Central memory CD4-positive, alpha-beta T cell (primary cell): ENCODE data around the gene UBE2D1.
"Not testable (repeated sequence)": the region's sequence is repeated elsewhere in the genome, so short reads cannot be mapped to it uniquely, and the experiment has no call there.

Experiments
- DNase-seq: peaks from one replicate; pipeline ENCODE4 v3.0.0; 2022

Gene UBE2D1

GRCh38 chr10:58384999-58385783 lies 50.4 kb downstream of the UBE2D1 start, which contains the start of gene TFAM:
TFAM (plus strand) TSS chr10:58385410; CDS start chr10:58385548, 138 bp downstream.
- DNase-seq: peak; percentile 90

- no peak for DNase-seq
These were observed 50.9 kb downstream of the UBE2D1 start for GRCh38 chr10:58385784-58386112.

- DNase-seq: no peak
These were observed 54.2 kb downstream of the UBE2D1 start for GRCh38 chr10:58389024-58389423.

- no peak for DNase-seq
These were observed 58.5 kb downstream of the UBE2D1 start for GRCh38 chr10:58393317-58393716.

- no peak for DNase-seq
These were observed 59.7 kb downstream of the UBE2D1 start for GRCh38 chr10:58394471-58394870.

GRCh38 chr10:58396057-58396456 lies 61.3 kb downstream of the UBE2D1 start:
- DNase-seq: no peak

- no peak for DNase-seq
These were observed 63.0 kb downstream of the UBE2D1 start for GRCh38 chr10:58397830-58398229.

GRCh38 chr10:58399410-58399809 lies 64.6 kb downstream of the UBE2D1 start:
- DNase-seq: no peak

- no peak for DNase-seq
These were observed 65.8 kb downstream of the UBE2D1 start for GRCh38 chr10:58400609-58401008.

- no peak for DNase-seq
These were observed 69.2 kb downstream of the UBE2D1 start for GRCh38 chr10:58404001-58404400.

- no peak for DNase-seq
These were observed 75.3 kb downstream of the UBE2D1 start for GRCh38 chr10:58409956-58410610.

- no peak for DNase-seq
These were observed 77.7 kb downstream of the UBE2D1 start for GRCh38 chr10:58412502-58412961.

- DNase-seq: no peak
These were observed 79.7 kb downstream of the UBE2D1 start for GRCh38 chr10:58414270-58415041.

GRCh38 chr10:58415757-58416156 lies 81.0 kb downstream of the UBE2D1 start:
- DNase-seq: no peak

GRCh38 chr10:58417902-58418301 lies 83.1 kb downstream of the UBE2D1 start:
- not testable (repeated sequence) for DNase-seq
